IMR-90 (cell line): ENCODE measurements around the gene IL12RB1.

ENCODE experiments used
- BHLHE40 ChIP-seq: fragments of 150-350 bp; IDR thresholded peaks from 2 replicates; pipeline ENCODE4 v1.6.1; 2016; ENCODE audit warnings: mild to moderate bottlenecking, low read depth, low read length
- CEBPB ChIP-seq: IDR thresholded peaks from 2 replicates; pipeline ENCODE4 v1.6.1; 2012; ENCODE audit warnings: low read depth, low read length, improper control_type of control experiment
- CHD1 ChIP-seq: IDR thresholded peaks from 2 replicates; pipeline ENCODE4 v1.6.1; 2012; ENCODE audit warnings: low read depth, low read length, improper control_type of control experiment
- CTCF ChIP-seq: conservative IDR thresholded peaks from 2 replicates; pipeline ENCODE4 v1.5.1; 2012; ENCODE audit warnings: mild to moderate bottlenecking, low read depth, low read length, improper control_type of control experiment
- ELK1 ChIP-seq: fragments of 150-350 bp; IDR thresholded peaks from 2 replicates; pipeline ENCODE4 v1.6.1; 2016; ENCODE audit warnings: low read depth, mild to moderate bottlenecking, low read length, moderate library complexity, borderline replicate concordance
- FOS ChIP-seq: fragments of 150-350 bp; IDR thresholded peaks from 2 replicates; pipeline ENCODE4 v1.6.1; 2016; ENCODE audit warnings: low read depth, low read length
- MXI1 ChIP-seq: IDR thresholded peaks from 2 replicates; pipeline ENCODE4 v1.6.1; 2012; ENCODE audit warnings: low read depth, mild to moderate bottlenecking, low read length, moderate library complexity, borderline replicate concordance
- NFE2L2 ChIP-seq: fragments of 150-350 bp; IDR thresholded peaks from 2 replicates; pipeline ENCODE4 v1.6.1; 2016; ENCODE audit warnings: low read depth, mild to moderate bottlenecking, low read length
- POLR2A ChIP-seq: IDR thresholded peaks from 2 replicates; pipeline ENCODE4 v1.6.1; 2012; ENCODE audit warnings: mild to moderate bottlenecking, low read depth, low read length
- RCOR1 ChIP-seq: IDR thresholded peaks from 2 replicates; pipeline ENCODE4 v1.6.1; 2012; ENCODE audit warnings: mild to moderate bottlenecking, low read length, improper control_type of control experiment; ENCODE audit not compliant: insufficient replicate concordance
- RFX5 ChIP-seq: IDR thresholded peaks from 2 replicates; pipeline ENCODE4 v1.8.0; 2012; ENCODE audit warnings: low read depth, mild to moderate bottlenecking, low read length, moderate library complexity
- USF2 ChIP-seq: fragments of 150-350 bp; IDR thresholded peaks from 2 replicates; pipeline ENCODE4 v1.6.1; 2017; ENCODE audit warnings: mild to moderate bottlenecking, antibody characterized with exemption, low read length, low read depth

- TF ChIP-seq CTCF: no peak
- no peak for TF ChIP-seq POLR2A
- no peak for TF ChIP-seq RFX5
- TF ChIP-seq ELK1: no peak
- no peak for TF ChIP-seq NFE2L2
- no peak for TF ChIP-seq USF2
- no peak for TF ChIP-seq CEBPB
- no peak for TF ChIP-seq FOS
- TF ChIP-seq CHD1: no peak
- TF ChIP-seq MXI1: no peak
- no peak for TF ChIP-seq BHLHE40
- no peak for TF ChIP-seq RCOR1
These were observed 32.4 kb upstream of the IL12RB1 start for GRCh38 chr19:18119013-18119716.
